Activated CD4-positive, alpha-beta T cell treated with anti-CD3 and anti-CD28 coated beads, Interleukin-2, amount 50 U/mL, for 16 hours (primary cell): Measurements from ENCODE around the gene GGNBP2.

Experiments used
- DNase-seq: peaks from one replicate; pipeline ENCODE4 v3.0.0-alpha.2; 2020

The GGNBP2 gene

GRCh38 chr17:36515837-36516236 lies 28.9 kb upstream of the GGNBP2 start:
- no peak for DNase-seq

DNA sequence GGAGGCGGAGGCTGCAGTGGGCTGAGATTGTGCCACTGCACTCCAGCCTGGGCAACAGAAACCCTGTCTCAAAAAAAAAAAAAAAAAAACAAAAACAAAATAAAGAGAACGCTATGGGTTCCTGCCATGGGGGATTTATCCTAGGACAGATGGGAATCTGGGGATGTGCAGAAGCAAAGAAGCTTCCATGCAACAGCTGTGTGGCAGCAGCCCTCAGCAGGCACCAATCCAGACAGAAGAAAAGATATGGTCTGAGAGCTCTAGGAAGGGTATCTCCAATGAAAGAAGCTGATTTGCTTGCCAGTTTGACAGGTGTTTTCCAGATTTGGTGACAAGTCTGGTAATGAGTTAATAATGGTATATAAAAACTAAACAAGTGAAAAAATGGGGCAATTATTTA lies 21.6 kb upstream of the GGNBP2 start:
- no peak for DNase-seq

DNA sequence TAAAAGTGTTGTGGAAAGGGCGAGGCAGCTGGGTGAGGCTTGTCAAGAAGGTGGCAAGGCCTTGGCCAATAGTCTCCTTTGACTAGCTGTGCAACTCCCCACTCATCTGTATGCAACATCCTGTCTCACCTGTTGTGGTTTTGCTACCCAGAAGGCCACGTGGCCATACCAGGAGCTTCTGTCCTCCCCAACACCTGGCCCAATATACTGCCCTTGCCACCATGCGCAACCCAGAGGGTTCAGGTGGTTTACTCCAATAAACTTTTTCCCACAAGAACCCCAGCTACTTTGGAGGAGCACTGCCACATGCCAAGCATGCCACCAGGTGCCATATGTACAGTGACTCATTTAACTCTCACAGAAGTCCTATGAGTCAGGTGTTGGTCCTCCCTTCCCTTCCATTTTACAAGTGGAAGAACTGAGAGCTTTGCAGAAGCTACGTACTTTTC lies 20.3 kb upstream of the GGNBP2 start:
- peak; percentile 23 for DNase-seq

DNA sequence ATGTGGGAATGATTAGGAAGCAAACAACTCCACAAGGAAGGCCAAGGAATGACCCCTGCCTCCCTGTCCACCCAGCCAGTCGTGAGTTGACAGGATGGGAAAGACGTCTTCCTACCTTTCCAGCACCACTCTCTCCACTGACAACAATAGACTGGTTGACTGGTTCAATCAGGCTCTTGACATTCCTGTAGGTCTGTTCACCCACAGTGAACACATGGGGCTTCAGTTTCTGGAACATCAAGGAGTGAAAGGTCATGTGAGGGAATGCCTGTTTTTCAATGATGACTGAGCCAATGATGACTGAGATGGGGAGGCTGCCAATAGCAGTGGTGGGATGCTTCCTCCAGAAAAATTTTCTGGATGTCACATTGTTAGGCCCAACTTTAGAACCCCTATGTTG lies 19.6 kb upstream of the GGNBP2 start:
- no peak for DNase-seq

DNA sequence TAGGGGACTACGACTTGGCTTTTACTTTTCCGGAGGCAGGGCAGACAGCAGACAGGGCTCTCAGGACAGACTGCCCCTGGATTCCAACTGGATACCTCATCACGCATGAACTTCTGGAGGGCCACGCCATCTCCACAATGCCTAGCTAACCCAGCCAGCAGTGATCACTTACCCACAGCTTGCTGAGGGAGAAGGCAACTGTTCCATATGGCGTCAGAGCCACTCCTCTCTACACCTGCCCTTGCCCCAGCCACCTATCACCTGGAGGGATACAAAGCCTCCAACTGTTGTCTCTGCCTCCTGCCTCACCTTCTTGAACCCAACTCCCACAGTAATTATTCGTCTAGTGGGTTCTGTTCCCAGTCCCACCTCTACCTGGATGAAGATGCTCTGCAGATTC lies 18.8 kb upstream of the GGNBP2 start:
- DNase-seq = no peak

DNA sequence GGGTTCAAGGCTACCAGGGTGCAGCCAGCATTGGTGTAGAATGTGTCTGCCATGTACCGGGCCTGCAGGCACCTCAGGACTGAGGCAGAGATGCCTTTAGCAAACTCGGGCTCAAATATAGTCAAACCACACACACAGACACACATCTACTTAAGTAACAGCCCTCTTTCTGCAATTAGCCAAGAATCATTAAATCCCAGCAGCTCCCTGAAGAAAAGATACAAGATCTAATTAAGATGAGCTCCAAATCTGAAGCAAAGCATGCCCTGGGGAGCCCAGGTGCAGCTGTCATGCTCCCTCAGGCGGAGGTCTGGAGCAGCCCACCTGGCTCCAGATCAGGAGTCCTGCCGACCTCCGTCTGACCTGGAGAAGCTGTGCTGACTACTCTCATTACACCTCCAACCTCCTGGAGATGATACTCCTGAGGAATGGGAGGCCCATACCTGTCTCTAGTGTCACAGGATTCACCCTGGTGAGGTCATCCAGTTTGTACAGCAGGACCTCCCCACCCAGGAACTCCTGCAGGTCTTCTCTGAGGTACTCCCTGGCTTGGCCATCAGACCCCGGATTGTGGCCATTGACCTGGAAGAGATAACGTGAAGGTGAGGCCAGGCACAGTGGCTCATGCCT lies 17.0 kb upstream of the GGNBP2 start:
- no peak for DNase-seq

DNA sequence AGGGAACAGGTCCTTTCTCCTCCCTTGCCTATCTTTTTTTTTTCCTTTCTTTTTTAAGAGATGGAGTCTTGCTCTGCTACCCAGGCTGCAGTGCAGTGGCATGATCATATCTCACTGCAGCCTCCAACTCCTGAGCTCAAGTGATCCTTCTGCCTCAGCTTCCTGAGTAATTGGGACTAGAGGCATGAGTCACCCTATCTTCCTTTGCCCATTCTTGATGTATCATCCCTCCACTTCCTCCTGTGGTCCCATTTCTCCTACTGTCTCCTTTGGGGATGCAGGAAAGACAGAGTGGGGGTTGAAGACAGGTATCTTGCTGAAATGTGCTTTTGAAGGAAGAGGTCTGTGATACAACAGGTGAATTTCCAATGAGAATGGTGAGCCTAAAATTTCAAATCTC lies 15.6 kb upstream of the GGNBP2 start:
- DNase-seq = no peak

DNA sequence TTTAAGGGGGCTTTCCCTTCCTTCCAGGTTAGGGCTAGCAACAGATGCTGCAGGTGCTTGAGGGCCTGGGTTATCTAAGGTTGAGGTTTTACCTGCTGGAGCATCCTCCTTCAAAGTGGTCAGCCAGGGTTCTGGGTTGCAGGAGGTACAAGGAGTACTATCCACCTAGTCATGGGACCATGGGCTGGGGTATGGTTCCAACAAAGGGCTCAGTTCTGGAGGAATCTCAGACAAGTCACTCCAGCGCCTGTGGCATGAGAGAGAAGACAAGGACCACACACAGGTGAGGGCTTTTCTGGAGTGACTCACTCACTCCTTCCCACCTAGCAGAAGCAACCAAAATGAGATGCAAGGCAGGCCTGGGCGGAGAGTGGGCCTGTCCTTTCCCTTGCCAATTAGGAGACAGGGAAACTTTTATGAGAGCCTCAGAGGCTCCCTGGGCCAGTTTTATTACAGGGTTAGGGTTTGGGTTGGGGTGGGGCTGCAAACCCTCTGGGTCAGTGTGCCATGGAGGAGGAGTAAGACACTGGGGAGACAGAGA lies 12.2 kb upstream of the GGNBP2 start:
- DNase-seq = no peak

DNA sequence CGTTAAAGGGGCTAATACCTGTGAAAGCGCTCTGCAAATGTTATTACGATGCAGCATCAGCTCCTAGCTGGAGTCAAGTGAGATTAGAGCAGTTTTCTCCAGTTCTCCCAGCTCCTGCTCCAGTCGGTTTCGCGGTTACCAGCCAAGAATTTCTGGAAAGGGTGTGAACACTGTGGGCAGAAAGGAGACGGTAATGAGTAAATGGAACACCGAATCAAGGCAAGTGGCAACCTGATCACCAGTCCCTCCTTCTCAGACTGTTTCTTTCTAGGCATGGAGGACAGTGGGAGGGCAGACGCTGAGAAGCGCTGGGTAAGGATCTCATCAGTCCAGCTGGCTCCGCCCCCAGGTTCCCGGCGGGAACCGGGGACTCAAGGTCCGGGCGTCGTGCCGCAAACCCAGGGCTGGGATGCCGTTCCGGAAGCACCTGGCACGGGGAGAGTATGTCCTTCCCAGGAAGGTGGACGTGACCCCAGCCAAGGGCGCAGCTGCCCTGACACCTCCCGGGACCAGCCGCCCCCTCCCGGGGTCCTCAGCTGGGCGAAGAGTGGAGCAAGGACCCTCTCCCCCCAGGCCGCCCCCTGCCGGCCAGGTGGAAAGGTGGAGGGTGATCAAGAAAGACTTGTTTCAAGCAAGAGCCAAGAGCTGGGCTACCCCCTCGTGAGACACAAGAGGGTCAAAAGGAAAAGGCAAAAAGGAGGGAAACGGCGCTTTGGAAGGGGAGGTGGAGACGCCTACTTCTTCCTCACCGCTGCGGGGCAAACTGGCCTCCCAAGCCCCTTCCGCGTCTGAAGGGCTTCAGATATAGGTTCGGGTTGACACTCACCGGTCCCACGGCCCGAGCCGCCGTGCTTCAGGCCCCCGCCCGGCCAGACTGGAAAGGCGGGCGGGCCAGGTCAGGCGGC lies 10.5 kb upstream of the GGNBP2 start:
- DNase-seq = peak; percentile 56

GRCh38 chr17:36534840-36535668 lies 9.7 kb upstream of the GGNBP2 start, which contains the start of the genes MYO19 and PIGW:
Gene MYO19, minus strand, starts transcription at chr17:36534868. Its CDS starts 2,330 bp downstream, at chr17:36532538.
Gene PIGW, plus strand, starts transcription at chr17:36534987. Its CDS starts 2,115 bp downstream, at chr17:36537102.
- DNase-seq = peak; percentile 92

GRCh38 chr17:36535669-36536081 lies 9.0 kb upstream of the GGNBP2 start:
- no peak for DNase-seq

GRCh38 chr17:36540696-36541095 lies 4.0 kb upstream of the GGNBP2 start:
- DNase-seq = no peak

DNA sequence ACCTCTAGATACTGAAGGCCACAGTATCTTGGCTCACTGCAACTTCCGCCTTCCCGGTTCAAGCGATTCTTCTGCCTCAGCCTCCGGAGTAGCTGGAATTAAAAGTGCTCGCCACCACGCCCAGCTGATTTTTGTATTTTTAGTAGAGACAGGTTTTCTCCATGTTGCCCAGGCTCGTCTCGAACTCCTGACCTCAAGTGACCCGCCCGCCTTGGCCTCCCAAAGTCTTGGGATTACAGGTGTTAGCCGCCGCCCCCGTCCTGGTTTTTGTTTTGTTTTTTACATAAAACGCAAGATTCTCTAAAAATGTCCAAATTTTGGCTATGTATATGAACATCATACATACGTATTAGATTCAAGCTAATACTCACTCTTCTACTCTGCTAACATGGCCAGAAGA lies 2.0 kb upstream of the GGNBP2 start:
- no peak for DNase-seq

DNA sequence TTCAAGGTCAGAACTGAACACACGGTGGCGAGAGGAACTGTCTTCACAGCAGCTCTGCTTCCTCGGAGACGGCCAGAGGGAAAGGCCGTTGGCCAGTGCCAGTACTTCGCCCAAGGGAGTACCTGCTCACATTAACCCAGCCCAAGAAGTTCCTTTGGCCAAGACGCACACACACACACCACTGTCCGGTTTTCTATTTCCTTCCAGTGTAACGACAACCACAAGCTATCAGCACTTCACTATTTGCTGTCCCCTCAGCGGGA lies 744 bp upstream of the GGNBP2 start:
- DNase-seq = peak; percentile 43

DNA sequence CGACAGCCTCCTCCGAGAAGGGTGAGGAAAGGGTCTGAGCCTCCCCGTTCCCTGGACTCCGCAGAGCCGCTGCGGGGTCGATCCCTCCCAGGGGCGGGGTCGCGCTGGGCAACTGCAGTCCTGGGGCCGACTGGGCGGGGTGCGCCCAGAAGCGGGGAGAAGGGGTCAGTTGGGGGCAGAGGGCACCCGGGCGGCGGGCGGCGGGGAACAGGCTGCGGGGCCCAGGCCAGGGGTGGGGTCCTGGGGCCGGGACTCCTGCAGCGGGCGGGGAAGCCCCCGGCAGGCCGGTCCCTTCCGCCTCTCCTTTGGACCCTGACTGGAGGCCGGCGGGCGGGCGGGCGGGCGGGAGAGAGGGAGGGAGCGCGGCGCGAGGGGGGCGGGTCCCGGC lies 352 bp downstream of the GGNBP2 start:
- DNase-seq = no peak

DNA sequence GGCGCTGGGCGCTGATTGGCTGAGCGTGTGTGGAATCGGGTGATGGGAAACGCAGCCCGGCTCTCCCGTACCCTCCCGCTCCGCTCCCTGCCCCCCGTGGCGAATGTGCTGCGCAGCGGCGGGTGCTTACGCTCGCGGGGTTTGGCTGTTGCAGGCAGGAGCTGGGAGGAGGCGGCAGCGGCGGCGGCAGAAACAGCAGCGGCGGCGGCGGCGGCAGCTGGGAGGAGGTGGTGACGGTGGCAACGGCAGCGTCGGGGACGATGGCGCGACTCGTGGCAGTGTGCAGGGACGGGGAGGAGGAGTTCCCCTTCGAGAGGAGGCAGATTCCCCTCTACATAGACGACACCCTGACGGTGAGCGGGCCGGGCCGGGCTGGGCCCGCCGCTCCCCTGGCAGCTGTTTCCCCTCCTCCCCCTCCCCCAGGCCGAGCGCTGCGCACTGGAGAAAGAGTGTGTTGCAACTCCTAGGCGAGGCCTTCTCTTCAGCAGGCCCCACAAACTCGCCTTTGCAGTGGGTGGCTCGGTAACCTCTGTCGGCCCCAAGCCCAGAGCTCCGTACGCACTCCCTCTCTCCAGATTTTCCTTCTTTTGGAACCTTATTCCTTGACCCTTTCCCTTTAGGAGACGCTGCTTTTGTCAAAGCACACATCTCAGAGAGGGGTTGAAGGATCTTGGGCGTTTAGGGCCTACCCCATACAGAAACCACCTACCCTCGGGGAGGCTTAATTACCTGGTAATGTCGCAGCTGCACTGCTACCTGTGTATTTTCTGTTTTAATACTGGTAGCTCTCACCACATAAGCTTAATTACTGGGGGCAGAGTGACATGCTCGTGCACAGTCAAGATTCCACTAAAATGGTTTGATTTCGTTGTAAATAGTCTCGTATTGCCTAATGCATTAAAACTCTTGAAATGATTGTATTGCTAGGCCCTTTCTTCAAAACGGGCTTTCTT lies 1.0 kb downstream of the GGNBP2 start:
- peak; percentile 97 for DNase-seq

GRCh38 chr17:36546418-36547093 lies 1.8 kb downstream of the GGNBP2 start:
- DNase-seq = peak; percentile 36

- no peak for DNase-seq
These were observed 3.1 kb downstream of the GGNBP2 start for GRCh38 chr17:36547776-36548175.

- DNase-seq = peak; percentile 58
These were observed 6.0 kb downstream of the GGNBP2 start for GRCh38 chr17:36550491-36551417.

DNA sequence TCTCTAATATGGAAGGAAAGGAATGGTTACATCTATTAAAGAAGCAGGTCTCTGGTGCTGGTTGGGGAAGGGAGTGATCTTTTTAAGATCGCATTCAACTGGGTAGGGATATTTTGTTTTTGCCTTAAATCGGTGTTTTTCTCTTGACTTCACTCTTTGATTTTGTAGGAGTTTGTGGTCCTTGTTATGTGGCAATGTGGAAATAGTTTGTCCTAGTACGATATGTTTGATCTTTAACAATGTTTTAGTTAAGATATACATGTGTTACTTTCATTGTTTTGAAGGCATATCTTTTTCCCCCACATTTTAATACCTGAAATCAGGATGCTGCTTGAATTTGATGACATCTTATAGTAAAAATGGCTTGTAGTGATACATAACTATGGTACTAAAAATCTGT lies 8.7 kb downstream of the GGNBP2 start:
- no peak for DNase-seq
